Suprapubic skin (tissue), 4 donors: ENCODE results near the gene SLC2A13. TPM values are rescaled to one million over a fixed set of nuclear protein-coding genes. Genes with fewer than 3 reads are reported as not detected.

ENCODE experiments used
- DNase-seq, 2 donors: peaks; one replicate each; pipeline ENCODE4 v3.0.0-alpha.2; 2019; ENCODE audit warnings: low spot score in 2 of 2
- H3K27ac ChIP-seq: fragments of 200-600 bp; sonication (generic); one replicate; pipeline ENCODE4 v1.5.1; 2019
- H3K27me3 ChIP-seq: fragments of 200-600 bp; sonication (generic); one replicate; pipeline ENCODE4 v1.5.1; 2019
- H3K36me3 ChIP-seq: fragments of 200-600 bp; sonication (generic); one replicate; pipeline ENCODE4 v1.5.1; 2019
- H3K4me1 ChIP-seq: fragments of 200-600 bp; sonication (generic); one replicate; pipeline ENCODE4 v1.5.1; 2019
- H3K4me3 ChIP-seq: fragments of 200-600 bp; sonication (generic); one replicate; pipeline ENCODE4 v1.5.1; 2019; ENCODE audit warnings: mild to moderate bottlenecking
- H3K9me3 ChIP-seq: fragments of 200-600 bp; sonication (generic); one replicate; pipeline ENCODE4 v1.5.1; 2019
- EP300 ChIP-seq: sonication (generic); formaldehyde crosslinking; IDR thresholded peaks from one replicate; pipeline ENCODE4 v1.6.1; 2017; ENCODE audit warnings: antibody characterized with exemption
- POLR2A ChIP-seq, 2 donors: fragments of 450-650 bp; IDR thresholded peaks; one replicate each; pipeline ENCODE4 v1.6.1; 2017; ENCODE audit warnings: antibody characterized with exemption in 2 of 2, mild to moderate bottlenecking in 2 of 2, moderate library complexity in 2 of 2
- POLR2AphosphoS5 ChIP-seq, 3 donors: sonication (generic); formaldehyde crosslinking; IDR thresholded peaks; one replicate each; pipeline ENCODE4 v1.6.1; 2017; ENCODE audit warnings: antibody characterized with exemption in 3 of 3
- WGBS: methylation state at CpG from one replicate; pipeline ENCODE4 v1.1.5; 2018; 5-methylcytosine and 5-hydroxymethylcytosine counted together
- total RNA-seq, 4 donors: library from RNA; depleted of rRNA; stranded (reverse); fragments of >200 nt; gene quantifications; one replicate each; pipeline ENCODE4 v1.1.0, GENCODE V29; 2016
- TF ChIP-seq, protein P1 (sequence below), 2 donors: fragments of 200-600 bp in 1 of 2; fragments of 450-650 bp in 1 of 2; sonication (generic) in 1 of 2; IDR thresholded peaks; one replicate each; pipeline ENCODE4 v1.5.1; 2016 to 2019; ENCODE audit warnings: antibody characterized with exemption in 2 of 2, mild to moderate bottlenecking in 1 of 2, moderate library complexity in 1 of 2

The SLC2A13 gene
- total RNA-seq, 4 donors from 2014 or later, result 10.4 to 14.1 (median 13.4) TPM

DNA sequence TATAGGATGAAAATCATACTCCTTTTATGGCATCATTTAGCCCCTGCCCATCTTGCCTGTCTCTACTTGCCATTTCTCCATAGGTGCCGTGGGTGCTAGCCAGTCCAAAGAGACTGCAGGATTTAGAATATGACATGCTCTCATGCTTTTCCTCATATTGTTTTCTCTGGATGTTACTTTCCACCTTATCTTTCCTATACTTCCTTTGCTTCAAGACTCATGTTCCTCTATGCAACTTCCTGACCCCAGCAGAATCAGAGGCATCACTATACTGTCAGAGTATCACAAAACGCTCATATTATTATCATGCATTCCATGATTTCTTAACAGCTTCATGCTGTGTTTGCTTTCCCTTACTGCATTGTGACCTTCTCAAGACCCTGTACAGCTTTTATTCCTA is 265.5 kb downstream of the SLC2A13 start:
- Histone ChIP-seq H3K4me1 (no peaks in the 10 kb centered on the region), H3K36me3 (no peaks in the 10 kb centered on the region), H3K4me3 (no peak overlapping the region), H3K9me3 (no peaks in the 10 kb centered on the region), H3K27me3 (no peaks in the 10 kb centered on the region), H3K27ac (no peak overlapping the region)
- no peak for TF ChIP-seq EP300
- TF ChIP-seq POLR2A (IDR thresholded peaks at IDR 0.05), result no peak
- no peak for TF ChIP-seq POLR2AphosphoS5 (IDR thresholded peaks at IDR 0.05)
- TF ChIP-seq, protein P1, sequence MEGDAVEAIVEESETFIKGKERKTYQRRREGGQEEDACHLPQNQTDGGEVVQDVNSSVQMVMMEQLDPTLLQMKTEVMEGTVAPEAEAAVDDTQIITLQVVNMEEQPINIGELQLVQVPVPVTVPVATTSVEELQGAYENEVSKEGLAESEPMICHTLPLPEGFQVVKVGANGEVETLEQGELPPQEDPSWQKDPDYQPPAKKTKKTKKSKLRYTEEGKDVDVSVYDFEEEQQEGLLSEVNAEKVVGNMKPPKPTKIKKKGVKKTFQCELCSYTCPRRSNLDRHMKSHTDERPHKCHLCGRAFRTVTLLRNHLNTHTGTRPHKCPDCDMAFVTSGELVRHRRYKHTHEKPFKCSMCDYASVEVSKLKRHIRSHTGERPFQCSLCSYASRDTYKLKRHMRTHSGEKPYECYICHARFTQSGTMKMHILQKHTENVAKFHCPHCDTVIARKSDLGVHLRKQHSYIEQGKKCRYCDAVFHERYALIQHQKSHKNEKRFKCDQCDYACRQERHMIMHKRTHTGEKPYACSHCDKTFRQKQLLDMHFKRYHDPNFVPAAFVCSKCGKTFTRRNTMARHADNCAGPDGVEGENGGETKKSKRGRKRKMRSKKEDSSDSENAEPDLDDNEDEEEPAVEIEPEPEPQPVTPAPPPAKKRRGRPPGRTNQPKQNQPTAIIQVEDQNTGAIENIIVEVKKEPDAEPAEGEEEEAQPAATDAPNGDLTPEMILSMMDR (IDR thresholded peaks at IDR 0.05), result no peak
- DNase-seq, result no peak
- 90% methylated on average over 2 of the region's 2 CpGs for WGBS

- no peaks in the 10 kb centered on the region for H3K27me3 ChIP-seq
- H3K36me3 ChIP-seq, result no peaks in the 10 kb centered on the region
- TF ChIP-seq EP300 (no peak), POLR2AphosphoS5 (IDR thresholded peaks at IDR 0.05) (no peak), POLR2A (IDR thresholded peaks at IDR 0.05) (no peak)
- TF ChIP-seq, protein P1 (IDR thresholded peaks at IDR 0.05), result no peak
- H3K4me3 ChIP-seq, result no peak overlapping the region
- no peak for DNase-seq
- H3K9me3 ChIP-seq, result no peaks in the 10 kb centered on the region
- H3K27ac ChIP-seq, result no peak overlapping the region
- 91% methylated on average over 6 of the region's 6 CpGs for WGBS
- no peaks in the 10 kb centered on the region for H3K4me1 ChIP-seq
These were observed 266.8 kb downstream of the SLC2A13 start for GRCh38 chr12:39839072-39839471.

- no peak overlapping the region for H3K4me3 ChIP-seq
- 80% methylated on average over 4 of the region's 4 CpGs for WGBS
- TF ChIP-seq POLR2AphosphoS5 (IDR thresholded peaks at IDR 0.05) (no peak), EP300 (no peak), POLR2A (IDR thresholded peaks at IDR 0.05) (no peak)
- TF ChIP-seq, protein P1 (IDR thresholded peaks at IDR 0.05), result no peak
- no peaks in the 10 kb centered on the region for H3K9me3 ChIP-seq
- no peak overlapping the region for H3K27ac ChIP-seq
- H3K4me1 ChIP-seq, result no peaks in the 10 kb centered on the region
- DNase-seq, result no peak
- H3K27me3 ChIP-seq, result no peaks in the 10 kb centered on the region
- H3K36me3 ChIP-seq, result no peaks in the 10 kb centered on the region
These were observed 270.1 kb downstream of the SLC2A13 start for GRCh38 chr12:39835517-39836489.

- H3K36me3 ChIP-seq, result no peaks in the 10 kb centered on the region
- no peaks in the 10 kb centered on the region for H3K27me3 ChIP-seq
- H3K4me1 ChIP-seq, result no peaks in the 10 kb centered on the region
- H3K27ac ChIP-seq, result no peak overlapping the region
- no peaks in the 10 kb centered on the region for H3K9me3 ChIP-seq
- no peak for DNase-seq
- TF ChIP-seq EP300 (no peak), POLR2A (IDR thresholded peaks at IDR 0.05) (no peak), POLR2AphosphoS5 (IDR thresholded peaks at IDR 0.05) (no peak)
- TF ChIP-seq, protein P1 (IDR thresholded peaks at IDR 0.05), result no peak
- WGBS, result 47% methylated on average over 1 of the region's 1 CpG
- H3K4me3 ChIP-seq, result no peak overlapping the region
These were observed 274.1 kb downstream of the SLC2A13 start for GRCh38 chr12:39831587-39832315.
